Thyroid gland (tissue), 4 donors: ENCODE measurements around the gene ELOVL3.

Experiments used
- CTCF ChIP-seq, 6 experiments: fragments of 200-600 bp in 3 of 6; fragments of 450-650 bp in 3 of 6; sonication (generic) in 3 of 6; IDR thresholded peaks; one replicate each; pipeline ENCODE4 v1.5.1; 2016 to 2019; ENCODE audit warnings: antibody characterized with exemption in 6 of 6, mild to moderate bottlenecking in 2 of 6, inconsistent platforms in 1 of 6, moderate library complexity in 1 of 6
- POLR2A ChIP-seq, 2 donors: fragments of 450-650 bp; IDR thresholded peaks; one replicate each; pipeline ENCODE4 v1.6.1; 2017; ENCODE audit warnings: antibody characterized with exemption in 2 of 2, mild to moderate bottlenecking in 2 of 2, moderate library complexity in 1 of 2

GRCh38 chr10:102222797-102223196, 3.3 kb upstream of the ELOVL3 start:
- TF ChIP-seq CTCF (IDR thresholded peaks at IDR 0.05) = no peak
- no peak for TF ChIP-seq POLR2A (IDR thresholded peaks at IDR 0.05)
